Activated naive CD4-positive, alpha-beta T cell treated with Interleukin-2 at 50 U/mL for 16 hours (primary cell): ENCODE data around the gene ZNF398.
A peak's percentile ranks its signal among the peaks of the same experiment; 100 is the strongest.

Source experiments
- DNase-seq: peaks from one replicate; pipeline ENCODE4 v3.0.0-alpha.2; 2020

ZNF398 gene

DNA sequence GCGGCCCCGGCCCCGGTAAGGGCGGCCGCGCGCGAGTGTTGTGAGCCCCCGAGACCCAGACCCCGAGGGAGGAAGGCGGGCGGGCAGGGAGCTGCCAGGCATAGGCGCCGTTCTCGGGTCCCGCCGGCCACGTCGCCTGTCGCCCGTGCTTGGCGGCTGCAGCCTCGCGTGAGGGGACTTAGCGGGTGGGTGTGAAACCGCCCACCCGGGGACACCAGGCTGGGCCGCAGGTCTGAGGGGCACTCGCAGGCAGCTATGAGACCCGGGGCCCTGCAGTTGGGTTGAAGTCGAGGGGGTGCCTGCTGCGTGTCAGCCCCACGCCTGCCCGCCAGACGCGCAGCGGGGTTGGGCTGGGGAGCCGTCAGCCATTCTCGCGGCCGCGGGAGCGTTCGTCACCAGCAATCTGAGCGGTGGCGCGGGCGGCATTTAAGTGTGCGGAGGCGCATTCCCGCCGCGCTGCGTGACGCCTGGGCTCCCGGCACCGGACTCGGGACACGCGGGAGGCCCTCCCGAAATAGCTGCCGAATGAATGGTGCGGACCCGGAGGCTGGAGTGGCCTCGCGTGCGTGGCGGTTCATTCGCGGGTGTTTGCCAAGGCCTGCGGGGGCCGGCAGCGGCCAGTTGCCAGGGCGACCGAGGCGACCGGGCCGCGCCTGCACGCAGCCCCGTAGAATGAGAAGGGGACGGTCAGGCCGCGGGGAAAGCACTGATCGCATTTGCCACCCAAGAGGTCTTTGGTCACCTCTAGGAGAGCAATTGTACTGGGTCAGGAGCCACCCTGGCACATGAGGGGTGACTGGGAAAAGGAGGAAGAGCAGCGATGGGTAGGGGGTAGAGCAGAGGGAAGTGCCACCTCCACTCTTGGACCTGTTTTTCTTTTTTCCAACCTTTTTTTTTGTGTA lies 750 bp downstream of the ZNF398 start:
- peak; percentile 75 for DNase-seq

DNA sequence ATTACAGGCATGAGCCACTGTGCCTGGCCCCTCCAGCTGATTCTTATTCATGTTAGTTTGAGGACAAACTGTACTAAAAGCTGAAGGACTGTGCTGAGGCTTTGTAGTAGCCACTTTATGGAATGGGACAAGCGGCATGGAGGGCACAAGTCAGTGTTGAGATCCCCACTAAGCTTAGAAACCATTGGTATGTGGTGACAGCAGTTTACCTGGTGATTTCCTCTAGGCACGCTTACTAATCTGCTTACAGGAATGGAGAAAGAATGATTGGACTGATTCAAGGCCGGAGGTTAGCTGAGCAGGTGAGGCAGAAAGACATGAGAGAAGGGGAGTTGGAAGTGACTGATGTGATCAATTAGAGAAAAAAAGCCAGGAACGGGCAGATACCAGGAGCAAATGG lies 3.7 kb downstream of the ZNF398 start:
- DNase-seq, result no peak

DNA sequence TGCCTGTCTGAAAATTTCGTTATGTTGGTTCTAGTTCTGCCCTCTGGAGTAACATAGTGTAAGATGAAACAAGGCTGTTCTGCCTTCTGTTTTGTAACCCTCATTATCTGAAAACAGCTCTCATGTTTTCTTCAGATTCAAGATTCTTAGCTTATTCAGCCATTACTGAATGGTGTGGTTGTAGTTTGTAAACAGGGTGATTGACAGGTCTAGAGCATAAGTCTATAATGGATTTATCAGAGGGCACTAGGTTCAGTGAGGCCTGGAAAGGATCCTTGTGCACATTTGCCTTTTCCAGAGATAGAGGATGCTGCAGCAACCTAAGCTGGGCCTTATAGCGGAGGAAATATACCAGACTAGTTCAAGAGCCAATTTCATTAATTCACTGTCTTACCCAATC lies 6.1 kb downstream of the ZNF398 start:
- no peak for DNase-seq

GRCh38 chr7:149154056-149154455 lies 6.8 kb downstream of the ZNF398 start:
- DNase-seq, result no peak

DNA sequence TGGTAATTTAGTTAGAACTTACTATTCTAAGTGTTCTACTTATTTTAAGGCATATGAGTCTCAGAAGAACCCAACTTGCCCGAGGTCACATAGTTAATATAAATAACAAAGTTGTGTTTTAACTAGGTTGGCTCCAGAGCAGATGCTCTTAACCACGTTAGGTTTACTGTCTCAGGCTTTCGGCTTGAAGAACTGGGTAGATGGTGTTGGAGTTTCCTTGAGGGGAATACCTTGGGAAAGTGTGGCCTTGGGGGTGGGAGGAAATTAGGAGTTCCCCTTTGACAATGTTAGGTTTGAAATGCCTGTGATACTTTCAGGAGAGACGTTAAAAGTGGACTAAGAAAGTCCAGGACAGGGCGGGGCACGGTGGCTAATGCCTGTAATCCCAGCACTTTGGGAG lies 9.6 kb downstream of the ZNF398 start:
- no peak for DNase-seq

- no peak for DNase-seq
Observed at GRCh38 chr7:149161241-149161848, 14.1 kb downstream of the ZNF398 start.

DNA sequence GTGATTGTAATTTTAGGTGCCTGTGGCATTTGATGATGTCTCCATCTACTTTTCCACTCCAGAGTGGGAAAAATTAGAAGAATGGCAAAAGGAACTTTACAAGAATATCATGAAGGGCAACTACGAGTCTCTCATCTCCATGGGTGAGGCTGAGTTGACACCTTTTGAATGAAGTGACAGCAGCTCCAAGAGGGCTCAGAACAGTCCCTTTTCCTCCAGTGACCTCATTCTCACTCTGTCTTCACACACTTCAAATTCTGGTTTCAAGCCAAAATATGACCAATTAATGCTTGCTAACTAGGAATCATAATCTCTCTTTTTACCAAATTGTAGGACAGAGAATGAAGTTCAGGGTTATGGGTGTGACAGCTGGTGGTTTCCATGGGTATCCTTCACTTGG lies 18.9 kb downstream of the ZNF398 start:
- no peak for DNase-seq

DNA sequence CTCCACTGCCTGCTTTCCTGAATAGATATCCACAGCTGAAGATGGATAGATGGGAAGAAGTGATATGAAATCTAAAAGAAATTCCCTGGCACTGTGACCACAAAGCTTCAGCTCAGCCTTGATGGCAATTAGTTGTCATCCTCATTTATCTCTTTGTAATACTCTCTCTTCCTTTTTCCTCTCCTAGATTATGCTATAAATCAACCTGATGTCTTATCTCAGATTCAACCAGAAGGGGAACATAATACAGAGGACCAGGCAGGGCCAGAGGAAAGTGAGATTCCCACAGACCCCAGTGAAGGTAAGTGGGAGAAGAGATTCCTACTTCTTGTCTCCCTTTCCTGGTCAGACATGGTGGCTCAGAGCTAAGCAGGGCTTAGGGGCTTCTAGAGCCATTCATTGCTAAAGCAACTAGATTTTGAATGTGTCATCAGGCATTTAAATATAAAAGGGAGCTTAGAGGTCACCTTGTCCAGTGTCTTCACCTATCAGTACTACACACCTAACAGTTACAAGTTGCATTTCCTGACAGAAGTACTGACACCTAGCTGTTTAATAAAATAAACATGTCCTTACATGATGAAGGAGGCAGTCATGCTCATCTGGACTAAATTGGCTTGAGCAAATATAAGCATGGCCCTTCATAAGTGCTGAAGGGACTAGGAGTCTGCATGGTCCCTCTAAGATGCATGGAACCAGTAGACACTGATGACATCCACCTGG lies 19.5 kb downstream of the ZNF398 start:
- DNase-seq, result no peak

- no peak for DNase-seq
Observed at GRCh38 chr7:149171892-149172533, 24.8 kb downstream of the ZNF398 start.

GRCh38 chr7:149172534-149172920 lies 25.3 kb downstream of the ZNF398 start:
- DNase-seq, result no peak

- no peak for DNase-seq
Observed at GRCh38 chr7:149175150-149175549, 27.9 kb downstream of the ZNF398 start.

GRCh38 chr7:149179241-149179640 lies 32.0 kb downstream of the ZNF398 start:
- no peak for DNase-seq

- no peak for DNase-seq
Observed at GRCh38 chr7:149180722-149181449, 33.6 kb downstream of the ZNF398 start.

- DNase-seq, result no peak
Observed at GRCh38 chr7:149181450-149181790, 34.2 kb downstream of the ZNF398 start.

DNA sequence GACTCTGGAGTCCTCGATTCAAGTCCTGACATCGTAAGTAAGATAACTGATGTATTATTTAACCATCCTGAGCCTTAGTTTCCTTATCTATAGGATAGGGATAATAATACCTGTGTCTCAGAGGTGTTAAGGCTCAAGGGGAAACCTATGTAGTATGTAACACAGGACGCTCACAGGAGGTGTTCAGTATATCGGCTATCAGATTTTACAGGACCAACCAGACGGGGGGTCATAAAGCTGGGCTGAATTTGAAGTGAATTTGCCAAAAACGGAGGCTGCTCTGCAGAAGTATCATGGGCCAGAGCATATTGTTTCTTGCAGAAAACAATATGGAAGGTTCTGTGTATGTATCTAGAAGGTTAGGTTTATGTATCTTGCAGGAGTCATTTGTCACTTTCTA lies 37.0 kb downstream of the ZNF398 start:
- no peak for DNase-seq

GRCh38 chr7:149188213-149188612 lies 41.0 kb downstream of the ZNF398 start:
- no peak for DNase-seq

- no peak for DNase-seq
Observed at GRCh38 chr7:149188637-149189259, 41.5 kb downstream of the ZNF398 start.

GRCh38 chr7:149191851-149192250 lies 44.6 kb downstream of the ZNF398 start:
- DNase-seq, result no peak

DNA sequence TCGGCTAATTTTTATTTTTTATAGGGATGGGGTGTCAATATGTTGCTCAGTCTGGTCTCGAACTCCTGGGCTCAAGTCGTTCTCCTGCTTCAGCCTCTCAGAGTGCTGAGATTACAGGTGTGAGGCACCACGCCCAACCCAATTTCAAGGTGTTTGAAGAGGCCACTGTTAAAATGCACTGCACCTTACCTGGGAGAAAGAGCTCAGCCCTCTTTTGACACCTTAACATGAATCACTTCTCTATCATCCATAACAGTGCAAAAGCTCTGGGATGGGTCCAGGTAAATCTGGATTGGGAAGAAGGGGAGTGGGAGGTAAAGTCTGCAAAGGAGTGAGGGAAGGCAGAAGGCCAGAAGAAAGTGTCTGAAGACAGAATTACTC lies 47.5 kb downstream of the ZNF398 start:
- DNase-seq, result no peak

DNA sequence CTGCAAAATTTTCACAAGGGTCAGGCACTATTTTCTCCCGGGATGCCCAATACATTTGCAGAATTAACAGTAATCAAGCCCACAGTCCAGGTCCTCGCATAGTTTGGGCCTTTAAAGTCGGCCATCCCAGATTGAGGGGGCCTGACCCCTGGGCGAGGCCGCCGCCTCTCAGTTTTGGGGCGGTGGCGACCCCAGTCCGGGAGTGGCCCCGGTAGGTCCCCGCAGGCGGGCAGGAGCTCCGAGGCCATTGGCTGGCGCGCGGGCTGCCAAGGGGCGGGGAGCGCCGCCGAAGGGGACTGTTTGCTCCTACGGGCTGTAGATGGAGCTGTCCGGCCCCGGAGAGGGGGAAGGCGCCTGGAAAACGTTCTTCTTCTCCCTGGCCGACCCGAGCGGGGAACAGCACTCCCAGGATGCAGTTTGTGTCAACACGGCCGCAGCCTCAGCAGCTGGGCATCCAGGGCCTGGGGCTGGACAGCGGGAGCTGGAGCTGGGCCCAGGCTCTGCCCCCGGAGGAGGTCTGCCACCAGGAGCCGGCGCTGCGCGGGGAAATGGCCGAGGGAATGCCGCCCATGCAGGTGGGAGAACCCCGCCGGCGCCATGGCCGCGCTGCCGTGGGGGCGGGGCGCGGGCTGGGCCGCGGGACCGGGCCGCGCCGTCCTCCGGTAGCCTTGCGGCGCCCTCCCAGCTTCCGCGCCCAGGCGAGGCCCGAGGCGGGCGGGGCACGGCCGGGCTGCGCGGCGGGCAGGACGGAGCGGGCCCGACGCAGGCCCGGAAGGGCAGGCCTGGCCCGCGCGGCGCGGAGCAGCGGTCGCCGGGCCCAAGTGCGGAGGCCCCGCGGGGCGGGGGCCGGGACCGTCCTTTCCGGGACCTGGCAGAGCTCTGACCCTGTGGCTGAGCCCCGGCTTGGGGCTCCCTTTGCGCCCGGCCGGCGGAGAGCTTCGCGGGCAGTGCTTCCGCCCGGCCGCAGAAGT lies 48.2 kb downstream of the ZNF398 start, which contains the start of gene ZNF282:
Gene ZNF282 (plus strand): TSS at position 367 of the 971 bp plus-strand sequence. CDS start 44 bp downstream, at position 411.
- peak; percentile 79 for DNase-seq

DNA sequence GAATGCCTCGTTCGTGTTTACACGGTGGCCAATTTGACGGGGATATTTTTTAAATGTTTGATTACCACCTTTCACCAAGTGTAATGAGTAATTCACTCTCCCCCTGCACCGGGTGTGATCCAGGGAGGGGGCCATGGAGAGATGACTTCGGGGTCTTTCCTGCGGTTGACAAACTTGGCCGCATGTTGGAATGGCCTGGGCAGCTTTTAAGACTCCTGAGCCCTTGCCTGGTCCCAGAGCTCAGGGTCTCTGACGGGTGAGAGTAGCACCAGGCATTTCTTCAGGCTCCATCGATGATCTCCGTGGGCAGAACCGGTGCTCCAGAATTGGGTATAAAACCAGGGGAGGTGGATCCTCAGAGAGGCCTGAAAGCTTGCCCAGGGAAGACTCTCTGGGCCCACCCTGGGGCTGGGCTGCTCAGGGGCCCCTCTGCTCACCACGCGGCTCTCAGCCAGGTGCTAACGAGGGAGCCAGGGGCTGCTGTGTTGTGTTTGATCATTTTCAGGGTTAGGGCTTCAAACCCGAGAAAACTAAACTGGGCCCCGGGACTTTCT lies 49.0 kb downstream of the ZNF398 start:
- DNase-seq, result peak; percentile 22
